GM19099 (cell line): Measurements from ENCODE around the gene HOXA2.

Experiments used
- POLR2A ChIP-seq: IDR thresholded peaks from 3 replicates; pipeline ENCODE4 v1.6.1; 2011; ENCODE audit warnings: low read depth; ENCODE audit not compliant: insufficient read length; ENCODE audit errors: extremely low read depth

HOXA2 gene

GRCh38 chr7:27095050-27095896, 7.2 kb downstream of the HOXA2 start:
- no peak for TF ChIP-seq POLR2A

GRCh38 chr7:27094304-27095049, 8.0 kb downstream of the HOXA2 start:
- TF ChIP-seq POLR2A = no peak

- no peak for TF ChIP-seq POLR2A
Observed at GRCh38 chr7:27093184-27093895, 9.1 kb downstream of the HOXA2 start.

GRCh38 chr7:27092819-27093110, 9.7 kb downstream of the HOXA2 start:
- no peak for TF ChIP-seq POLR2A

- TF ChIP-seq POLR2A = no peak
Observed at GRCh38 chr7:27091941-27092818, 10.3 kb downstream of the HOXA2 start.

- TF ChIP-seq POLR2A = no peak
Observed at GRCh38 chr7:27091105-27091504, 11.4 kb downstream of the HOXA2 start.

- TF ChIP-seq POLR2A = no peak
Observed at GRCh38 chr7:27088002-27088922, 14.2 kb downstream of the HOXA2 start.

- no peak for TF ChIP-seq POLR2A
Observed at GRCh38 chr7:27083646-27084045, 18.8 kb downstream of the HOXA2 start.

- TF ChIP-seq POLR2A = no peak
Observed at GRCh38 chr7:27082171-27082570, 20.3 kb downstream of the HOXA2 start.

GRCh38 chr7:27080844-27081436, 21.5 kb downstream of the HOXA2 start:
- TF ChIP-seq POLR2A = no peak

- TF ChIP-seq POLR2A = no peak
Observed at GRCh38 chr7:27079234-27079975, 23.1 kb downstream of the HOXA2 start.

- TF ChIP-seq POLR2A = no peak
Observed at GRCh38 chr7:27078616-27079233, 23.8 kb downstream of the HOXA2 start.
